H1 (cell line): Measurements from ENCODE around the gene CDK5RAP2. TPM values are rescaled to one million over a fixed set of nuclear protein-coding genes. Genes with fewer than 3 reads are reported as not detected.

ENCODE experiments used
- POU5F1 ChIP-seq: IDR thresholded peaks from 2 replicates; pipeline ENCODE4 v1.6.1; 2011; ENCODE audit warnings: low read depth, mild to moderate bottlenecking, low read length, moderate library complexity
- SIX5 ChIP-seq: IDR thresholded peaks from 2 replicates; pipeline ENCODE4 v1.6.1; 2011; ENCODE audit warnings: mild to moderate bottlenecking, low read depth, low read length
- SP1 ChIP-seq: IDR thresholded peaks from 2 replicates; pipeline ENCODE4 v1.6.1; 2011; ENCODE audit warnings: low read depth, low read length
- SP2 ChIP-seq: IDR thresholded peaks from 2 replicates; pipeline ENCODE4 v1.6.1; 2012; ENCODE audit warnings: mild to moderate bottlenecking, low read length, inconsistent platforms
- TEAD4 ChIP-seq: IDR thresholded peaks from 2 replicates; pipeline ENCODE4 v1.6.1; 2012; ENCODE audit warnings: low read depth, low read length, inconsistent platforms, mixed read lengths
- polyA plus RNA-seq, 7 experiments: library from polyadenylated mRNA; depleted of rRNA in 3 of 7; stranded (reverse) in 5 of 7; unstranded in 2 of 7; fragments of >200 nt in 5 of 7; fragments of 200-250 nt in 2 of 7; gene quantifications; 1 replicate in 5 of 7; 2 replicates in 1 of 7; 4 replicates in 1 of 7; pipeline versions ENCODE4 v1.2.1 to v1.2.3, GENCODE V29; 2011 to 2013; ENCODE audit warnings: missing spikeins in 2 of 7, mixed read lengths in 2 of 7
- total RNA-seq: library from RNA; stranded (reverse); fragmentation: NEBNext Ultra II Directional; extraction: Animal tissue kit (Norgen Biotek cat#: 25700); gene quantifications from 2 replicates; pipeline ENCODE4 v1.2.1, GENCODE V29; 2021
- TF ChIP-seq, protein P1 (sequence below): fragments of 300-600 bp; sonication (generic); IDR thresholded peaks from 2 replicates; pipeline ENCODE4 v1.7.1; 2012; ENCODE audit warnings: low read length, moderate library complexity, mild to moderate bottlenecking, inconsistent platforms; ENCODE audit not compliant: insufficient replicate concordance

CDK5RAP2 gene
- total and polyA plus RNA-seq, 2 of the 8 experiments (the other 6 are each of a cell fraction or from before 2014, with no cell fraction given) = 19.8 to 49.4 TPM

DNA sequence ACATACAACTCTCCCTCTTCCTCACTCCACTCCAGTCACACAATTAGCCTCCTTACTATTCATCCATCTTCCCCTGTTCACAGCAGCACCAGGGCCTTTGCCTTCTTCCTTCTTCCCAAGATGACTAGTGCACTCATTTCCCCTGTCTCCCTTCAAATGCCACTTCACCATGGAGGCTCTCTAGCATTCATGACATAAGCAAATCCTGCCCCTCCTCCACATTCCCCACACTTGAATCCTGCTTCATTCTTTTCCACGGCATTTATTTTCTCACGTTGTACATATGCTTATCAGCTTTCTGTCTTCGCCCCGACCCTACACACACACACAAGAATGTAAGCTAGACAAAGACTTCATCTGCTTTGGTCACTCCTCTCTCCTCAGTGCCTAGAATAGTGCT, 133.3 kb downstream of the CDK5RAP2 start (continued):
- TF ChIP-seq SP2 = no peak
- TF ChIP-seq TEAD4 = no peak
- TF ChIP-seq, protein P1, sequence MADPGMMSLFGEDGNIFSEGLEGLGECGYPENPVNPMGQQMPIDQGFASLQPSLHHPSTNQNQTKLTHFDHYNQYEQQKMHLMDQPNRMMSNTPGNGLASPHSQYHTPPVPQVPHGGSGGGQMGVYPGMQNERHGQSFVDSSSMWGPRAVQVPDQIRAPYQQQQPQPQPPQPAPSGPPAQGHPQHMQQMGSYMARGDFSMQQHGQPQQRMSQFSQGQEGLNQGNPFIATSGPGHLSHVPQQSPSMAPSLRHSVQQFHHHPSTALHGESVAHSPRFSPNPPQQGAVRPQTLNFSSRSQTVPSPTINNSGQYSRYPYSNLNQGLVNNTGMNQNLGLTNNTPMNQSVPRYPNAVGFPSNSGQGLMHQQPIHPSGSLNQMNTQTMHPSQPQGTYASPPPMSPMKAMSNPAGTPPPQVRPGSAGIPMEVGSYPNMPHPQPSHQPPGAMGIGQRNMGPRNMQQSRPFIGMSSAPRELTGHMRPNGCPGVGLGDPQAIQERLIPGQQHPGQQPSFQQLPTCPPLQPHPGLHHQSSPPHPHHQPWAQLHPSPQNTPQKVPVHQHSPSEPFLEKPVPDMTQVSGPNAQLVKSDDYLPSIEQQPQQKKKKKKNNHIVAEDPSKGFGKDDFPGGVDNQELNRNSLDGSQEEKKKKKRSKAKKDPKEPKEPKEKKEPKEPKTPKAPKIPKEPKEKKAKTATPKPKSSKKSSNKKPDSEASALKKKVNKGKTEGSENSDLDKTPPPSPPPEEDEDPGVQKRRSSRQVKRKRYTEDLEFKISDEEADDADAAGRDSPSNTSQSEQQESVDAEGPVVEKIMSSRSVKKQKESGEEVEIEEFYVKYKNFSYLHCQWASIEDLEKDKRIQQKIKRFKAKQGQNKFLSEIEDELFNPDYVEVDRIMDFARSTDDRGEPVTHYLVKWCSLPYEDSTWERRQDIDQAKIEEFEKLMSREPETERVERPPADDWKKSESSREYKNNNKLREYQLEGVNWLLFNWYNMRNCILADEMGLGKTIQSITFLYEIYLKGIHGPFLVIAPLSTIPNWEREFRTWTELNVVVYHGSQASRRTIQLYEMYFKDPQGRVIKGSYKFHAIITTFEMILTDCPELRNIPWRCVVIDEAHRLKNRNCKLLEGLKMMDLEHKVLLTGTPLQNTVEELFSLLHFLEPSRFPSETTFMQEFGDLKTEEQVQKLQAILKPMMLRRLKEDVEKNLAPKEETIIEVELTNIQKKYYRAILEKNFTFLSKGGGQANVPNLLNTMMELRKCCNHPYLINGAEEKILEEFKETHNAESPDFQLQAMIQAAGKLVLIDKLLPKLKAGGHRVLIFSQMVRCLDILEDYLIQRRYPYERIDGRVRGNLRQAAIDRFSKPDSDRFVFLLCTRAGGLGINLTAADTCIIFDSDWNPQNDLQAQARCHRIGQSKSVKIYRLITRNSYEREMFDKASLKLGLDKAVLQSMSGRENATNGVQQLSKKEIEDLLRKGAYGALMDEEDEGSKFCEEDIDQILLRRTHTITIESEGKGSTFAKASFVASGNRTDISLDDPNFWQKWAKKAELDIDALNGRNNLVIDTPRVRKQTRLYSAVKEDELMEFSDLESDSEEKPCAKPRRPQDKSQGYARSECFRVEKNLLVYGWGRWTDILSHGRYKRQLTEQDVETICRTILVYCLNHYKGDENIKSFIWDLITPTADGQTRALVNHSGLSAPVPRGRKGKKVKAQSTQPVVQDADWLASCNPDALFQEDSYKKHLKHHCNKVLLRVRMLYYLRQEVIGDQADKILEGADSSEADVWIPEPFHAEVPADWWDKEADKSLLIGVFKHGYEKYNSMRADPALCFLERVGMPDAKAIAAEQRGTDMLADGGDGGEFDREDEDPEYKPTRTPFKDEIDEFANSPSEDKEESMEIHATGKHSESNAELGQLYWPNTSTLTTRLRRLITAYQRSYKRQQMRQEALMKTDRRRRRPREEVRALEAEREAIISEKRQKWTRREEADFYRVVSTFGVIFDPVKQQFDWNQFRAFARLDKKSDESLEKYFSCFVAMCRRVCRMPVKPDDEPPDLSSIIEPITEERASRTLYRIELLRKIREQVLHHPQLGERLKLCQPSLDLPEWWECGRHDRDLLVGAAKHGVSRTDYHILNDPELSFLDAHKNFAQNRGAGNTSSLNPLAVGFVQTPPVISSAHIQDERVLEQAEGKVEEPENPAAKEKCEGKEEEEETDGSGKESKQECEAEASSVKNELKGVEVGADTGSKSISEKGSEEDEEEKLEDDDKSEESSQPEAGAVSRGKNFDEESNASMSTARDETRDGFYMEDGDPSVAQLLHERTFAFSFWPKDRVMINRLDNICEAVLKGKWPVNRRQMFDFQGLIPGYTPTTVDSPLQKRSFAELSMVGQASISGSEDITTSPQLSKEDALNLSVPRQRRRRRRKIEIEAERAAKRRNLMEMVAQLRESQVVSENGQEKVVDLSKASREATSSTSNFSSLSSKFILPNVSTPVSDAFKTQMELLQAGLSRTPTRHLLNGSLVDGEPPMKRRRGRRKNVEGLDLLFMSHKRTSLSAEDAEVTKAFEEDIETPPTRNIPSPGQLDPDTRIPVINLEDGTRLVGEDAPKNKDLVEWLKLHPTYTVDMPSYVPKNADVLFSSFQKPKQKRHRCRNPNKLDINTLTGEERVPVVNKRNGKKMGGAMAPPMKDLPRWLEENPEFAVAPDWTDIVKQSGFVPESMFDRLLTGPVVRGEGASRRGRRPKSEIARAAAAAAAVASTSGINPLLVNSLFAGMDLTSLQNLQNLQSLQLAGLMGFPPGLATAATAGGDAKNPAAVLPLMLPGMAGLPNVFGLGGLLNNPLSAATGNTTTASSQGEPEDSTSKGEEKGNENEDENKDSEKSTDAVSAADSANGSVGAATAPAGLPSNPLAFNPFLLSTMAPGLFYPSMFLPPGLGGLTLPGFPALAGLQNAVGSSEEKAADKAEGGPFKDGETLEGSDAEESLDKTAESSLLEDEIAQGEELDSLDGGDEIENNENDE = no peak
- TF ChIP-seq POU5F1 = no peak
- TF ChIP-seq SP1 = no peak
- no peak for TF ChIP-seq SIX5
- TF ChIP-seq, all 59 proteins: peak for 0
